Right forelimb (tissue), 1 donor: ENCODE data around the gene HDHD5.

Source experiments
- DNase-seq: peaks from one replicate; pipeline ENCODE4 v3.0.0-alpha.2; 2018

The HDHD5 gene

GRCh38 chr22:17119481-17120202, 39.4 kb downstream of the HDHD5 start:
- DNase-seq = no peak

DNA sequence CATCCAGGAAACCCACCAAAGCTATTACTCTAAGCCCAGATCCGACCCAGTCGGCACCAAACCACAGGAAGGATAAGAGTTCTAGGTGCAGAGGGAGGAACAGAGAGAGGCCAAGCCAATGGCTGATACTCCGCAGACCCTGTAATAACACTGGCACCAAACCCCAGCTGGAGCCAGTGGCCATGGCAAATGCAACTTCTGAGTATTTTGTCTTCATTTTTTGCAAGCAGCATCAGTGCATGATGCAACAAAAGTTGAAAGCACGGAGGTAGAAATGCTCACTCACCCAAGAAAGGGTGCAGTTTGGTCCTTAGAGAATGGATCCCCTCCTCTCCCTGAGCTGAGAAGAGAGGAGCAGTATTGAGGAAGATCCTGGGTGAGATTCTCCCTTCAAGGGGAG, 40.7 kb downstream of the HDHD5 start:
- no peak for DNase-seq

- no peak for DNase-seq
Measured at GRCh38 chr22:17117890-17118289, 41.2 kb downstream of the HDHD5 start.

DNA sequence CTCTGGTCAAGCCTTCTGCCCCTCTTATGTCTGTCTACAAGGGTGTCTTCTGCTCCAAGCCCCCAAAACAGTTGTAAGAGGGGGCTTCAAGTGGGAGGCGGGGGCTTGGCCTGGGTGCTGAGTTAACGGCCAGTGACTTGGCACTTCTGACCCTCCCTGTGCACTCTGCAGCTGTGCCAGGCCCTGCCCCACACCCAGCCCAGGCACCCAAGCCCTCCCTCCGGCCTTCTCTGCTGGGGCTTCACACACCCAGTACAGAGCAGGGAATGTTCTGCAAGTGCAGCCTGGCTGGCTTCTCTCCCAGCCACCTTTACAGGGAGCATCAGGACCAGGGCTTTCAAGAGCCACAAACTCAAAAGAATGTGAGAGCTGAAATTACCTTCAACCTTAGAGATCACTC, 41.7 kb downstream of the HDHD5 start:
- DNase-seq = no peak

- DNase-seq = no peak
Measured at GRCh38 chr22:17116572-17117330, 42.3 kb downstream of the HDHD5 start.

DNA sequence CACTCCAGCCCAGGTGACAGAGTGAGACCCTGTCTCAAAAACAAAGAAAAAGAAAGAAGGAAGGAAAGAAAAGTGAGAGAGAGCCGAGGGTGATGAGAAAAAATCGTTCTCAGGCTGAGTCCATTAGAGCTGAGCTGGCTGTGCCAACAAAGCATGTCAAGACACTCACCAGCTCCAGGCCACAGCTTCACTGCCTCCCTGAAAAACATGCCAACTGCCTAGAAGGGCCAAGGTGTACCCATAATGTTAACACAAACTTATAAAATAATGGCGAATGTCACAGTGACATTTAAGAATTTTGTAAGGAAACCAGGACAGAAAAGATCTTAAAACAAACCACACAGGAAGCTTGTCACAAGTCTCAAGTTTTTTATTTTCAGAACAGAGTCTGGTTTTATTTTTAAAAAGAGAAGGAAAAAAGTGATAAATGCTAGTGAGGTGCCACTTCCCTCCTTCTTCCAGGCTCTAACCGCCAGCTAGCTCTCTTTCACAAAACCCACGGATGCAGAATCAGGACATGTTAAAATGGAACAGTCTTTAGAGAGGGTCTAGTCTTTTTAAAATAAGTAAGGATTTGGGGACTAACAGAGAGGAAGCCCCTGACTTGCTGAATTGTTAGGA, 43.0 kb downstream of the HDHD5 start:
- no peak for DNase-seq

DNA sequence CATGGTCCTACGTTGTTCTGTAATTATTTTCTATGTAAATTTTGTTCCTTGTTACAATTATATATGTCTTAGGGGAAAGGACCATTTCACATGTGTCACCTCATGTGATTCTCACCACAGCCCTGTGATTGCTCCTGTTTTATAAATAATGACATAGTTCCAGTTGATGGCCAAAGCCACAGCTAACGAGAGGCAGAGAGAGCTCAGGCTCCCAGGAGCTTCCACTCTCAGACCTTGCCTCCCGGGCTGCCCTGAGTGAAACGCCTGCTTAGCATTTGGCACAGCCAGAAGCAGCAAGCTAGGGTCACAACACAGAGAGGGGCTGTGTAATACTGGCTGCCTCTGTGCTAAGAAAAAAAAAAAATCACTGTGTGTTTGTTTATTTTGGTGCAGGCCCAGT, 43.8 kb downstream of the HDHD5 start:
- no peak for DNase-seq

GRCh38 chr22:17114898-17115235, 44.2 kb downstream of the HDHD5 start:
- no peak for DNase-seq

GRCh38 chr22:17114173-17114897, 44.7 kb downstream of the HDHD5 start:
- DNase-seq = no peak

DNA sequence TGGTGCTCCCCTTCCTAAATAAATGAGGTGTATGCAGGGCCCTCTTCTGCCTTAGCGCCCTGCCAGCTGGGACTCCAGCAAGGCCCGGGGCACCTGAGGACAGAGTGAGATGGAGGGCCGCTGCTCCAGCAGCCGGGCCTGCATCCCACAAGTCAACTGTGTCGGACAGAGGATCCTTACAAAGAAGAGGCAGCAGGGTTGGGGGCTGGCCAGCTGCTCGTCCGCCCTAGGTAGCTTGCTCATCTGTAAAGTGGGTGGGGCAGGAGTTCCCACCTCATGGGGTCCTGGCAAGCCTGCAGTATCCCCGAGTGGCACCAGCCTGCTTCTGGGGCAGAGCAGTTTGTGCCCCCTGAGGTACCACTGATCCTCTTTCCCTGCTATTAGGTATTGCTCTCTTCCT, 45.5 kb downstream of the HDHD5 start:
- no peak for DNase-seq

- no peak for DNase-seq
Measured at GRCh38 chr22:17112491-17113042, 46.5 kb downstream of the HDHD5 start.

DNA sequence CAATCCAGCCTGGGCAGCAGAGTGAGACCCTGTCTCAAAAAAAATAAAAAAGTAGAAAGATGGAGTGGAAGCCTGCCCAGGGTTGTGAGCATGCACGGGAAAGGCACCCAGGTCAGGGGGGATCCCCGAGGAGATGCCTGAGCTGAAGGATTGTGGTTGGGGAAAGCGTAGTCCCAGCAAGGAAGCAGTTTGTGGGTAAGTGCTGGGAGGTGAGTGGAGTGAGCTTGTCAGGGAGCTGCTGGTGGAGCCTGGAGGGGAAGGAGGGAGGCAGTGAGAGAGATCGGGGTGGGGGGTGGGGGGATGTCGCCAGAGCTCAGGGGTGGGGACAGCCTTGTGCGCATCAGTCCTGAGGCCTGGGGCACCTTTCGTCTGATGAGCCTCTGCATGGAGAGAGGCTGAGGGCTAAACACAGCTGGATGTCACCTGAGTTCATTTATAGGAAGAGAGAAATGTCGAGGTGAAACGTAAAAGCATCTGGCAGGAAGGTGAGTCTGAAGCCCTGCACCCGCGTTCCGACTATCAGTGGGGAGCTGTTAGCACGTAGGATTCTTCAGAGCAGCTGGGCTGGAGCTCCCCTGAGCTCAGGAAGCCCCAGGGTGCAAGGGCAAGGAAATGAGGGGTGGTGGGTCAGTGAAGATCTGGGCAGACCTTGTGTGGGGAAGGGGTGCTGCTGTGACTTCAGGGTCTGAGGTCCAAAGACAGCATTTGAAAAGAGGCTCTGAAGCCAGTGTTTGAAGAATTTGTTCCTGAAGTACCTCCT, 48.1 kb downstream of the HDHD5 start:
- DNase-seq = no peak

GRCh38 chr22:17109976-17110375, 49.1 kb downstream of the HDHD5 start:
- DNase-seq = no peak

GRCh38 chr22:17109113-17109865, 49.8 kb downstream of the HDHD5 start:
- DNase-seq = no peak

- DNase-seq = no peak
Measured at GRCh38 chr22:17108256-17109112, 50.6 kb downstream of the HDHD5 start.

DNA sequence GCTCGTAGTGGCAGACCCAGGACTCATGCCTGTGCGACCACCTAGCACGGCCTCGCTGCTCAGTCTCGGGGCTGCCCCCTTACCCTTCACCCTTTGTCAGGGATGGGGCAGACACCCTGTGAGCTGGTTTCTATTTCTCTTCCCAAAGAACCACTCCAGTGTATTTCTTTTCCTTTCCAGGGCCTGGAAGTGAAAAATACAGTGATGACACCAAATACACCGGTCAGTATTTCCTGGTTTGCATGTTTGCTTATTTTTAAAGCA, 51.6 kb downstream of the HDHD5 start:
- DNase-seq = no peak

DNA sequence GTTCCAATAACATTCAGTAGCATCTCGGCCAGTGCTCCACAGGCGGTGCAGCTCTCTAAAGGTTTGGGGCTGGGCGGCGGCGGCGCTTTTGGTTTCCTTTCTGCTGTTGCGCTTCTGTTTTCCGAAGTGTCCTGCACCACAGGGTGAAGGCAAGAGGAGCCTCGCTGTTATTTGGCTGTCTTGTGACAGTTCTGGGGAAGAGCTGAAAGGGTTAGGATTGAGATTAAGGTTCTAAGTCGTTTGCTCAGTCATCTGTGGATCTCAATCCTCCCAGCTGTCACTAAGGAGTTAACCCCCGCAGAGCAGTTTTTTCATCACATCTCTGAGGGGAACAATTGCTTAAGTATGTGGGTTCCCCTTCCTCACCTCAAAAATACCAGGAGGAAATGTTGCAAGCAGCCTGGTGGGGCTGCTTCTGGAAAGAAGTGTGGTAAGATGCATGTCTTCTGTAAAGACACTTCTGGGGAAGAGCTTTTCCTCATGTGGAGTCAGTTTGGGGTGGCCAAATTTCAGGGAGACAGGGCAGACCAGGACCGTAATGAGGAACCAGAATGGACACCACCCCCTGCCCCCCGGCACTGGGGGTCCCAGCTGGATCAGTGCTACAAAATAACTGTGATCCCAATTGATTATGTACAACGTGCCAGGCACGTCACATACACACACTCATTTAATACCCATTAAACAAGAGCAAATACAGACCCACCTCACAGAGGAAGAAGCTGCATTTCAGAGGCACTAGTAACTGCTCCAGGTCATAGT, 52.1 kb downstream of the HDHD5 start:
- no peak for DNase-seq

GRCh38 chr22:17106161-17106784, 52.8 kb downstream of the HDHD5 start:
- DNase-seq = no peak
